Right lobe of liver (tissue), 6 donors: ENCODE measurements around the gene MID1IP1. TPM values are rescaled to one million over a fixed set of nuclear protein-coding genes. Genes with fewer than 3 reads are reported as not detected.

ENCODE experiments used
- ATAC-seq, 4 donors: fragments of 200-7000 bp; cut with Tn5 transposase; one replicate each; pipeline ENCODE4 v1.9.1; 2020; ENCODE audit warnings: mild to moderate bottlenecking in 4 of 4, moderate library complexity in 4 of 4
- DNase-seq, 3 donors: peaks; one replicate each; pipeline ENCODE4 v3.0.0-alpha.2; 2020
- H3K27ac ChIP-seq, 3 donors: fragments of 200-600 bp; one replicate each; pipeline ENCODE4 v1.8.0; 2022
- H3K27me3 ChIP-seq, 2 donors: fragments of 200-600 bp; one replicate each; pipeline ENCODE4 v1.8.0; 2022
- H3K36me3 ChIP-seq, 4 donors: fragments of 200-600 bp; sonication (generic) in 1 of 4; one replicate each; pipeline versions ENCODE4 v1.5.1 to v1.8.0; 2017 to 2022; ENCODE audit warnings: control low read depth in 1 of 4
- H3K4me1 ChIP-seq, 4 donors: fragments of 200-600 bp; sonication (generic) in 1 of 4; one replicate each; pipeline versions ENCODE4 v1.5.1 to v1.8.0; 2017 to 2022; ENCODE audit warnings: control low read depth in 1 of 4
- H3K4me3 ChIP-seq, 3 donors: fragments of 200-600 bp; one replicate each; pipeline ENCODE4 v1.8.0; 2022
- H3K9me3 ChIP-seq, 4 donors: fragments of 200-600 bp; sonication (generic) in 1 of 4; one replicate each; pipeline versions ENCODE4 v1.5.1 to v1.8.0; 2017 to 2022; ENCODE audit warnings: control low read depth in 1 of 4
- POLR2A ChIP-seq: fragments of 450-650 bp; IDR thresholded peaks from one replicate; pipeline ENCODE4 v1.6.1; 2017; ENCODE audit warnings: antibody characterized with exemption, mild to moderate bottlenecking
- WGBS: methylation state at CpG from one replicate; pipeline ENCODE4 v1.1.6; 2018; ENCODE audit warnings: low coverage, low lambda C conversion rate; ENCODE audit not compliant: insufficient coverage; ENCODE audit errors: missing lambda C conversion rate; 5-methylcytosine and 5-hydroxymethylcytosine counted together
- intact Hi-C, 2 donors: fragments of 100-400 bp; cut with DNase I; formaldehyde crosslinking; loops; one replicate each; pipeline versions ENCODE4 v1.11.2 to v1.14.1; 2022
- total RNA-seq, 6 experiments: library from RNA; depleted of rRNA in 2 of 6; stranded (reverse); fragments of >200 nt in 2 of 6; fragmentation: NEBNext Ultra II Directional in 3 of 6; extraction: Animal tissue kit (Norgen Biotek cat#: 25700) in 3 of 6; gene quantifications; one replicate each; pipeline versions ENCODE4 v1.1.0 to v1.2.4, GENCODE V29; 2016 to 2023
- TF ChIP-seq, protein P1 (sequence below), 4 donors: fragments of 200-600 bp in 3 of 4; fragments of 450-650 bp in 1 of 4; IDR thresholded peaks; one replicate each; pipeline versions ENCODE4 v1.5.1 to v1.8.0; 2016 to 2022; ENCODE audit warnings: antibody characterized with exemption in 4 of 4, mild to moderate bottlenecking in 2 of 4
- donor health status: DM: no; HTN: yes; CAD: no.
- donor health status: DM: no; HTN: no; CAD: no.
- donor health status: DM: no; HTN: no; CAD: no.
- donor health status: DM: no; HTN: yes; CAD: no.
- donor health status: DM: no; HTN: yes; CAD: no.

Gene MID1IP1
- total RNA-seq, 6 experiments from 2014 or later: 18.4 to 59.8 (median 41.2) TPM

DNA sequence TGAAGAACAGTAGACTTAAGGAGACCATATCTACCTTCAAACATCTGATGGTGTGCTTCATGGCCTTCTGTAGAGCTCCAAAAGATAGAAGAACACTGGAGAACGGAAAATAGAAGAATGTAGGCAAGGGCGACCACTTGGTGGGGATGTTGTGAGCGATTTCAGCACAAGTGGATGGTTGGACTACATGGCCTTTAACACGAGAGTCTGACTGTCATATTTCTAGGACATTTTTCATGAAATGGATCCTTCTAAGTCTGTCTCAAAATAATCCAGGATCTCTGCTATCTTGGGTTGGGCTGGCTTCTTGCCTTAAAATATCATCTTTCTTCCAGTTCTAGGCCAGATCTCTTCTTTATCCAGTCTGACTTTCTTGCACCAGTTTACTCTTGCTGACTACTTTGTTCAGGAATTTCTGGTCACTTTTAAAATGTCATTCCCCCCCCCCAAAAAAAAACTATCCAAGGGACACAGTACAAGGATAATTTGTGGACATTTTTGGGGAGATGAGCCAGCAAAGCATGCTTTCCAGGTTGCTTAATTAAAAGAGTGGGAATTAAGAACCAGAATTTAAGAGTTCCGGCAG, 1.2 kb upstream of the MID1IP1 start:
- Histone ChIP-seq H3K27ac (no peak overlapping the region), H3K36me3 (no peaks in the 10 kb centered on the region), H3K4me1 (no peaks in the 10 kb centered on the region), H3K4me3 (no peak overlapping the region), H3K9me3 (no peaks in the 10 kb centered on the region), H3K27me3 (no peaks in the 10 kb centered on the region)
- ATAC-seq: no peak
- intact Hi-C loops: no loop called here
- peak in 1 of 3 donors; percentile 46 for DNase-seq
- TF ChIP-seq POLR2A: no peak
- TF ChIP-seq, protein P1, sequence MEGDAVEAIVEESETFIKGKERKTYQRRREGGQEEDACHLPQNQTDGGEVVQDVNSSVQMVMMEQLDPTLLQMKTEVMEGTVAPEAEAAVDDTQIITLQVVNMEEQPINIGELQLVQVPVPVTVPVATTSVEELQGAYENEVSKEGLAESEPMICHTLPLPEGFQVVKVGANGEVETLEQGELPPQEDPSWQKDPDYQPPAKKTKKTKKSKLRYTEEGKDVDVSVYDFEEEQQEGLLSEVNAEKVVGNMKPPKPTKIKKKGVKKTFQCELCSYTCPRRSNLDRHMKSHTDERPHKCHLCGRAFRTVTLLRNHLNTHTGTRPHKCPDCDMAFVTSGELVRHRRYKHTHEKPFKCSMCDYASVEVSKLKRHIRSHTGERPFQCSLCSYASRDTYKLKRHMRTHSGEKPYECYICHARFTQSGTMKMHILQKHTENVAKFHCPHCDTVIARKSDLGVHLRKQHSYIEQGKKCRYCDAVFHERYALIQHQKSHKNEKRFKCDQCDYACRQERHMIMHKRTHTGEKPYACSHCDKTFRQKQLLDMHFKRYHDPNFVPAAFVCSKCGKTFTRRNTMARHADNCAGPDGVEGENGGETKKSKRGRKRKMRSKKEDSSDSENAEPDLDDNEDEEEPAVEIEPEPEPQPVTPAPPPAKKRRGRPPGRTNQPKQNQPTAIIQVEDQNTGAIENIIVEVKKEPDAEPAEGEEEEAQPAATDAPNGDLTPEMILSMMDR (IDR thresholded peaks at IDR 0.05): peak; percentile 17 to 44 (median 32)
- WGBS: 49% methylated on average over 4 of the region's 5 CpGs

DNA sequence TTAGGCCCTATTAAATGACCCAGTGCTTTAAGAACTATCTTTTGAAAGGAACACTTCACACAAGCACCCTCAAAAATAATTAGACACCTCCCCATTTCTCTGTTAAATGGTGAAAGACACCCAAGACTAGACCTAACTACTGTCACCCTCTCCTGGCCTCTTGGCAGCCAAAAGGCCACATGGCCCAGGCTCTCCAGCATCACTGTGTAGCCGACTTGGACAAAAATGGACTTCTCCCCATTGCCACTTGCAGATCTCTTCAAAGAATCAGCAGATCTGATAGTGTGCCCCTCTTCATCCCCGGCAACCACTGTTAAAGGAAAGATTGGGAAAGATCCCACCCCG, 2.0 kb downstream of the MID1IP1 start:
- Histone ChIP-seq H3K9me3 (no peaks in the 10 kb centered on the region), H3K4me3 (peak overlapping the region; percentile 3 to 69 (median 60)), H3K27me3 (no peaks in the 10 kb centered on the region), H3K27ac (peak overlapping the region; percentile 65 to 83 (median 82)), H3K36me3 (no peaks in the 10 kb centered on the region), H3K4me1 (no peaks in the 10 kb centered on the region)
- 20% methylated on average over 1 of the region's 3 CpGs for WGBS
- ATAC-seq (peak in 3 of 4 donors; percentile 0 to 8 (median 6)), DNase-seq (no peak)
- TF ChIP-seq POLR2A: no peak
- TF ChIP-seq, protein P1 (IDR thresholded peaks at IDR 0.05): no peak
- intact Hi-C loops: no loop called here

DNA sequence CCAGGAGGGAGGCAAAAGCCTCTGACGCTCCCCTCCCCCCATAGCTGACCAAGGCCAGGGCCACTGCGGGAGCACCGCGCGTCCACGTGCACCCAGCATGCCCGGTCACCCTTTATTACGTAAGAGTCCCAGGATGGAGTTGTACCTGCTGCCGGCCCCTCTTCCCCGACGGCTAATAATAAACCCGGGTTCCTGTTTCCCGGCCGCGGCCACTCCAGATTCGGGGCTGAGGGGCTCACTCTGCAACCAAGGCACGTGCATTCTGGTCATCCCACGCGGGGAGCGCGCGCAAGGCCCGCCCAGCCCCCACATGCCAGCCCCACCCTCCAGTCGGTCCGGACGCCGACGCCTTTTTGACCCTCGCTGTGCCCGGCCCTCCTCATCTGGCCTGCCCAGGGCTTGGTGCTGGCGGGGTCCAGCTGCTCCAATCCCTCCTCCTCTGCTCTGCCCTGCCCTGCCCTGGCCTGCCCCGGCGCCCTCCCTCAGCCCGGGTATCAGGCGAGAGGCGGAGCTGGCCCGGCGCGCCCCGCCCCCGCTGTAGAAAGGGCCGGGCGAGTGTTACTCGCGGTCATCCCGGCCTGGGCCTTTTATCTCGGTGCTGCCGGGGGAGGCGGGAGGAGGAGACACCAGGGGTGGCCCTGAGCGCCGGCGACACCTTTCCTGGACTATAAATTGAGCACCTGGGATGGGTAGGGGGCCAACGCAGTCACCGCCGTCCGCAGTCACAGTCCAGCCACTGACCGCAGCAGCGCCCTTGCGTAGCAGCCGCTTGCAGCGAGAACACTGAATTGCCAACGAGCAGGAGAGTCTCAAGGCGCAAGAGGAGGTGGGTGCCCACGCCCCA, 2.6 kb downstream of the MID1IP1 start:
- ATAC-seq (peak; percentile 70 to 90 (median 72)), DNase-seq (peak; percentile 90 to 95 (median 93))
- Histone ChIP-seq H3K27ac (peak overlapping the region; percentile 70 to 83 (median 82)), H3K27me3 (no peaks in the 10 kb centered on the region), H3K4me3 (peak overlapping the region; percentile 59 to 69 (median 60)), H3K9me3 (no peaks in the 10 kb centered on the region), H3K36me3 (no peaks in the 10 kb centered on the region), H3K4me1 (no peaks in the 10 kb centered on the region)
- TF ChIP-seq POLR2A: peak; percentile 89
- TF ChIP-seq, protein P1 (IDR thresholded peaks at IDR 0.05): no peak
- intact Hi-C loops: no loop called here
- WGBS: 40% methylated on average over 13 of the region's 64 CpGs

DNA sequence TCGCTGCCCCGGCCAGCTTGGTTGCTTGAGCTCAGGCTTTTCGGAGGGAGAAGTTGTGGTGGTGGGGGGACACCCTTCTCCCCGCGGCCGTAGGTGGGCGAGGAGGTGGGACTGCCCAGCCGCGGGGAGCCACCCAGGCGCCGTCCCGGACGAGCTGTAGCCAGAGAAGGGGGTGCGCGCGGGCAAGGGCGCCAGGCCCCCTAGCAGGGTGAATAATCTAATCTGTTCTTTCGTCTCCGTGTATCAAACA, 3.1 kb downstream of the MID1IP1 start:
- no peaks in the 10 kb centered on the region for H3K36me3 ChIP-seq
- ATAC-seq (peak in 1 of 4 donors; percentile 0), DNase-seq (no peak)
- H3K4me1 ChIP-seq: no peaks in the 10 kb centered on the region
- no peaks in the 10 kb centered on the region for H3K9me3 ChIP-seq
- H3K27me3 ChIP-seq: no peaks in the 10 kb centered on the region
- H3K4me3 ChIP-seq: peak overlapping the region; percentile 59 to 69 (median 60)
- intact Hi-C loops: no loop called here
- no CpG with 5 or more reads among the region's 19 CpGs for WGBS
- peak overlapping the region; percentile 70 to 83 (median 82) for H3K27ac ChIP-seq
- TF ChIP-seq, protein P1 (IDR thresholded peaks at IDR 0.05): no peak
- TF ChIP-seq POLR2A: peak; percentile 1
